Measurements from ENCODE around the gene FRMPD2.

FRMPD2 gene

GRCh38 chr10:48184224-48184623, 90.3 kb downstream of the FRMPD2 start:
- TF ChIP-seq TAF1 (IDR thresholded peaks at IDR 0.05; ENCODE audit: borderline replicate concordance, insufficient read depth, low read length), result no peak
- TF ChIP-seq REST (IDR thresholded peaks at IDR 0.05; ENCODE audit: insufficient read depth in 1 of 2, low read depth in 2 of 2, low read length in 2 of 2), result no peak
- TF ChIP-seq SIN3A (IDR thresholded peaks at IDR 0.05; ENCODE audit: borderline replicate concordance, insufficient read depth, low read length), result no peak
- no peak for TF ChIP-seq FOXP2 (optimal IDR thresholded peaks at IDR 0.05; ENCODE audit: borderline replicate concordance, extremely low read depth, extremely low read length, insufficient read depth)
- TF ChIP-seq POLR2AphosphoS5 (IDR thresholded peaks at IDR 0.05; ENCODE audit: low read depth, low read length), result no peak

Measured in PFSK-1 (cell line).